GM18526 (cell line): ENCODE data around the gene TIAM2.

Source experiments
- POLR2A ChIP-seq: IDR thresholded peaks from 3 replicates; pipeline ENCODE4 v1.6.1; 2011; ENCODE audit not compliant: insufficient read length; ENCODE audit errors: extremely low read depth

Gene TIAM2

GRCh38 chr6:155265843-155266535, 270.9 kb downstream of the TIAM2 start:
- TF ChIP-seq POLR2A, result no peak

- no peak for TF ChIP-seq POLR2A
Observed at GRCh38 chr6:155267411-155267810, 272.3 kb downstream of the TIAM2 start.

- TF ChIP-seq POLR2A, result no peak
Observed at GRCh38 chr6:155269765-155270164, 274.6 kb downstream of the TIAM2 start.

GRCh38 chr6:155270561-155271091, 275.5 kb downstream of the TIAM2 start:
- TF ChIP-seq POLR2A, result no peak

GRCh38 chr6:155271145-155271544, 276.0 kb downstream of the TIAM2 start:
- no peak for TF ChIP-seq POLR2A

GRCh38 chr6:155272353-155273232, 277.5 kb downstream of the TIAM2 start:
- no peak for TF ChIP-seq POLR2A

GRCh38 chr6:155273431-155273830, 278.3 kb downstream of the TIAM2 start:
- TF ChIP-seq POLR2A, result no peak

- TF ChIP-seq POLR2A, result no peak
Observed at GRCh38 chr6:155274106-155274505, 279.0 kb downstream of the TIAM2 start.

- TF ChIP-seq POLR2A, result no peak
Observed at GRCh38 chr6:155274533-155274932, 279.4 kb downstream of the TIAM2 start.

GRCh38 chr6:155275808-155276480, 280.8 kb downstream of the TIAM2 start:
- TF ChIP-seq POLR2A, result no peak

- TF ChIP-seq POLR2A, result no peak
Observed at GRCh38 chr6:155276638-155277037, 281.5 kb downstream of the TIAM2 start.

GRCh38 chr6:155278319-155279049, 283.4 kb downstream of the TIAM2 start:
- no peak for TF ChIP-seq POLR2A

GRCh38 chr6:155284775-155285174, 289.7 kb downstream of the TIAM2 start:
- no peak for TF ChIP-seq POLR2A

GRCh38 chr6:155287762-155288161, 292.6 kb downstream of the TIAM2 start:
- no peak for TF ChIP-seq POLR2A

- TF ChIP-seq POLR2A, result no peak
Observed at GRCh38 chr6:155290491-155290890, 295.4 kb downstream of the TIAM2 start.
